NB4 (cell line): ENCODE results near the gene NFIA.

Experiments used
- POLR2A ChIP-seq: IDR thresholded peaks from 2 replicates; pipeline ENCODE4 v1.6.1; 2011; ENCODE audit warnings: mild to moderate bottlenecking; ENCODE audit not compliant: insufficient read length; ENCODE audit errors: extremely low read depth
- TF ChIP-seq, protein P1 (sequence below): IDR thresholded peaks from one replicate; pipeline ENCODE4 v1.5.1; 2012; ENCODE audit warnings: low read depth, low read length

GRCh38 chr1:61083807-61084440, 1.6 kb downstream of the NFIA start:
- no peak for TF ChIP-seq POLR2A
- TF ChIP-seq, protein P1, sequence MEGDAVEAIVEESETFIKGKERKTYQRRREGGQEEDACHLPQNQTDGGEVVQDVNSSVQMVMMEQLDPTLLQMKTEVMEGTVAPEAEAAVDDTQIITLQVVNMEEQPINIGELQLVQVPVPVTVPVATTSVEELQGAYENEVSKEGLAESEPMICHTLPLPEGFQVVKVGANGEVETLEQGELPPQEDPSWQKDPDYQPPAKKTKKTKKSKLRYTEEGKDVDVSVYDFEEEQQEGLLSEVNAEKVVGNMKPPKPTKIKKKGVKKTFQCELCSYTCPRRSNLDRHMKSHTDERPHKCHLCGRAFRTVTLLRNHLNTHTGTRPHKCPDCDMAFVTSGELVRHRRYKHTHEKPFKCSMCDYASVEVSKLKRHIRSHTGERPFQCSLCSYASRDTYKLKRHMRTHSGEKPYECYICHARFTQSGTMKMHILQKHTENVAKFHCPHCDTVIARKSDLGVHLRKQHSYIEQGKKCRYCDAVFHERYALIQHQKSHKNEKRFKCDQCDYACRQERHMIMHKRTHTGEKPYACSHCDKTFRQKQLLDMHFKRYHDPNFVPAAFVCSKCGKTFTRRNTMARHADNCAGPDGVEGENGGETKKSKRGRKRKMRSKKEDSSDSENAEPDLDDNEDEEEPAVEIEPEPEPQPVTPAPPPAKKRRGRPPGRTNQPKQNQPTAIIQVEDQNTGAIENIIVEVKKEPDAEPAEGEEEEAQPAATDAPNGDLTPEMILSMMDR = no peak
